SK-N-SH (cell line): Measurements from ENCODE around the gene EEF2.

ENCODE experiments used
- CTCF ChIP-seq: fragments of 200-600 bp; sonication (generic); IDR thresholded peaks from 2 replicates; pipeline ENCODE4 v1.6.1; 2017; ENCODE audit warnings: antibody characterized with exemption, mild to moderate bottlenecking, moderate library complexity
- GATA2 ChIP-seq: sonication (generic); formaldehyde crosslinking; IDR thresholded peaks from 2 replicates; pipeline ENCODE4 v1.5.0; 2020; ENCODE audit warnings: mild to moderate bottlenecking, missing genetic modification reagents
- IRF3 ChIP-seq: fragments of 150-350 bp; IDR thresholded peaks from 2 replicates; pipeline ENCODE4 v1.6.1; 2016; ENCODE audit warnings: mild to moderate bottlenecking, low read depth, low read length
- MEF2A ChIP-seq: IDR thresholded peaks from 2 replicates; pipeline ENCODE4 v1.4.0; 2012; ENCODE audit warnings: low read depth, borderline replicate concordance
- NFIC ChIP-seq: IDR thresholded peaks from 2 replicates; pipeline ENCODE4 v1.4.0; 2012; ENCODE audit warnings: borderline replicate concordance
- POLR2AphosphoS5 ChIP-seq: IDR thresholded peaks from 2 replicates; pipeline ENCODE4 v1.6.1; 2012; ENCODE audit warnings: low read depth, low read length
- RCOR1 ChIP-seq: fragments of 150-350 bp; IDR thresholded peaks from 2 replicates; pipeline ENCODE4 v1.6.1; 2017; ENCODE audit warnings: antibody characterized with exemption, low read length
- REST ChIP-seq: IDR thresholded peaks from 2 replicates; pipeline ENCODE4 v1.6.1; 2012; ENCODE audit warnings: mild to moderate bottlenecking, low read depth, low read length, moderate library complexity
- SIN3A ChIP-seq: IDR thresholded peaks from 2 replicates; pipeline ENCODE4 v1.6.1; 2012; ENCODE audit warnings: low read depth, mild to moderate bottlenecking, low read length, moderate library complexity, borderline replicate concordance
- USF1 ChIP-seq: IDR thresholded peaks from 2 replicates; pipeline ENCODE4 v1.4.0; 2012; ENCODE audit warnings: low read depth, borderline replicate concordance
- USF2 ChIP-seq: fragments of 150-350 bp; IDR thresholded peaks from 2 replicates; pipeline ENCODE4 v1.6.1; 2017; ENCODE audit warnings: antibody characterized with exemption, low read length, low read depth, borderline replicate concordance
- YY1 ChIP-seq: IDR thresholded peaks from 2 replicates; pipeline ENCODE4 v1.4.0; 2012; ENCODE audit warnings: low read depth, mild to moderate bottlenecking

- TF ChIP-seq USF2 (no peak), IRF3 (no peak), YY1 (no peak), NFIC (no peak), MEF2A (no peak), REST (no peak), SIN3A (no peak), GATA2 (CRISPR knock-in tag) (no peak), CTCF (no peak), POLR2AphosphoS5 (no peak), RCOR1 (no peak), USF1 (no peak)
These were observed 22.7 kb upstream of the EEF2 start for GRCh38 chr19:4007836-4008539.
